H1 (cell line): ENCODE data around the gene HS6ST3. TPM values are rescaled to one million over a fixed set of nuclear protein-coding genes. Genes with fewer than 3 reads are reported as not detected.

Experiments
- CTCF ChIA-PET: fragments of 300-600 bp; sonication (Branson Sonifier 250); formaldehyde crosslinking; loops from one replicate; lab custom pipeline; 2021; ENCODE audit not compliant: partially characterized antibody; lab: Charles Lee
- POLR2A ChIA-PET: fragments of 300-600 bp; sonication (Branson Sonifier 250); formaldehyde crosslinking; loops from one replicate; lab custom pipeline; 2021; ENCODE audit warnings: inconsistent platforms; ENCODE audit not compliant: partially characterized antibody; lab: Charles Lee
- DNase-seq, 2 experiments: peaks; one replicate each; pipeline versions ENCODE4 v3.0.0 to v3.0.0-alpha.2; 2010 to 2022; ENCODE audit warnings: low spot score in 2 of 2, low read depth in 1 of 2, mixed read lengths in 1 of 2
- FAIRE-seq: peaks from 2 replicates; lab custom pipeline; 2011; peaks lifted over from hg19 to GRCh38; lab: Jason Lieb, UNC
- H2AFZ ChIP-seq: 2 replicates; pipeline ENCODE4 v1.8.1; 2012; ENCODE audit warnings: low read length, inconsistent platforms
- H2AK5ac ChIP-seq: 2 replicates; pipeline ENCODE4 v1.6.1; 2013; ENCODE audit warnings: low read depth, low read length
- H2BK120ac ChIP-seq: replicated peaks from 2 replicates; pipeline ENCODE3; 2013; ENCODE audit warnings: low read depth, low read length, inconsistent platforms
- H2BK12ac ChIP-seq: 2 replicates; pipeline ENCODE4 v1.6.1; 2013; ENCODE audit warnings: low read depth, low read length
- H2BK15ac ChIP-seq: 2 replicates; pipeline ENCODE4 v1.6.1; 2013; ENCODE audit warnings: low read length
- H2BK20ac ChIP-seq: 2 replicates; pipeline ENCODE4 v1.6.1; 2013; ENCODE audit warnings: low read length
- H2BK5ac ChIP-seq: 2 replicates; pipeline ENCODE4 v1.6.1; 2013; ENCODE audit warnings: low read depth, low read length
- H3K14ac ChIP-seq: 2 replicates; pipeline ENCODE4 v1.6.1; 2013; ENCODE audit warnings: inconsistent platforms; ENCODE audit not compliant: insufficient read length
- H3K18ac ChIP-seq: 2 replicates; pipeline ENCODE4 v1.6.1; 2013; ENCODE audit warnings: low read length; ENCODE audit errors: extremely low read depth
- H3K23ac ChIP-seq: 2 replicates; pipeline ENCODE4 v1.6.1; 2013; ENCODE audit warnings: inconsistent platforms; ENCODE audit not compliant: insufficient read length
- H3K23me2 ChIP-seq: 2 replicates; pipeline ENCODE4 v1.6.1; 2013; ENCODE audit warnings: low read depth, low read length
- H3K27ac ChIP-seq: 2 replicates; pipeline ENCODE4 v1.6.1; 2011; ENCODE audit warnings: low read depth, low read length, inconsistent platforms
- H3K27me3 ChIP-seq, 4 experiments: replicated peaks in 1 of 4; 1 replicate in 1 of 4; 2 replicates in 3 of 4; pipeline versions ENCODE4 v1.6.1 to v1.8.1; 2011 to 2013; ENCODE audit warnings: low read length in 3 of 4, mild to moderate bottlenecking in 3 of 4, inconsistent platforms in 2 of 4, mixed read lengths in 2 of 4, moderate library complexity in 1 of 4; ENCODE audit not compliant: control insufficient read depth in 3 of 4, insufficient read depth in 3 of 4; ENCODE audit errors: extremely low read depth in 1 of 4
- H3K36me3 ChIP-seq, 4 experiments: 2 replicates each; pipeline versions ENCODE4 v1.6.1 to v1.8.1; 2011 to 2013; ENCODE audit warnings: mild to moderate bottlenecking in 4 of 4, low read length in 3 of 4, moderate library complexity in 2 of 4, control low read depth in 1 of 4, inconsistent platforms in 1 of 4; ENCODE audit not compliant: insufficient read depth in 4 of 4, control insufficient read depth in 2 of 4
- H3K4ac ChIP-seq: replicated peaks from 2 replicates; pipeline ENCODE3; 2013; ENCODE audit warnings: low read length, low read depth, mixed read lengths, inconsistent platforms; ENCODE audit not compliant: insufficient read length
- H3K4me1 ChIP-seq, 4 experiments: replicated peaks in 1 of 4; 1 replicate in 1 of 4; 2 replicates in 3 of 4; pipeline versions ENCODE4 v1.6.1 to v1.8.1; 2011 to 2013; ENCODE audit warnings: low read length in 3 of 4, inconsistent platforms in 2 of 4, mixed read lengths in 1 of 4; ENCODE audit not compliant: insufficient read depth in 4 of 4, control insufficient read depth in 3 of 4
- H3K4me2 ChIP-seq, 2 experiments: 2 replicates each; pipeline versions ENCODE4 v1.6.1 to v1.8.1; 2011 to 2013; ENCODE audit warnings: low read depth in 2 of 2, low read length in 2 of 2, control low read depth in 1 of 2, inconsistent platforms in 1 of 2, mild to moderate bottlenecking in 1 of 2; ENCODE audit not compliant: insufficient read depth in 1 of 2
- H3K4me3 ChIP-seq, 4 experiments: fragments of 200-600, 300-600 bp in 1 of 4; sonication (generic), shearing (Covaris generic), sonication (Bioruptor Twin) in 1 of 4; 2 replicates each; pipeline versions ENCODE4 v1.5.1 to v1.8.1; 2011 to 2016; ENCODE audit warnings: low read length in 4 of 4, low read depth in 3 of 4, control low read depth in 2 of 4, inconsistent platforms in 2 of 4, mild to moderate bottlenecking in 2 of 4, mixed read lengths in 1 of 4, moderate library complexity in 1 of 4; ENCODE audit not compliant: insufficient read depth in 2 of 4; ENCODE audit errors: extremely low read depth in 1 of 4
- H3K56ac ChIP-seq: replicated peaks from 2 replicates; pipeline ENCODE3; 2013; ENCODE audit warnings: low read depth, mild to moderate bottlenecking, mixed read lengths, low read length, inconsistent platforms; ENCODE audit not compliant: insufficient read length
- H3K79me1 ChIP-seq: 2 replicates; pipeline ENCODE4 v1.6.1; 2013; ENCODE audit warnings: low read depth, low read length, control low read depth
- H3K79me2 ChIP-seq, 2 experiments: 2 replicates each; pipeline versions ENCODE4 v1.6.1 to v1.8.1; 2012 to 2013; ENCODE audit warnings: low read length in 2 of 2, mild to moderate bottlenecking in 2 of 2, inconsistent platforms in 1 of 2; ENCODE audit not compliant: insufficient read depth in 2 of 2, control insufficient read depth in 1 of 2
- H3K9ac ChIP-seq, 4 experiments: replicated peaks in 1 of 4; 1 replicate in 1 of 4; 2 replicates in 3 of 4; pipeline versions ENCODE4 v1.6.1 to v1.8.1; 2011 to 2013; ENCODE audit warnings: low read depth in 3 of 4, low read length in 3 of 4, control low read depth in 2 of 4, mild to moderate bottlenecking in 2 of 4, moderate library complexity in 2 of 4, inconsistent platforms in 1 of 4; ENCODE audit errors: extremely low read depth in 1 of 4
- H3K9me3 ChIP-seq, 2 experiments: 2 replicates each; pipeline versions ENCODE4 v1.6.1 to v1.8.1; 2012 to 2013; ENCODE audit warnings: mild to moderate bottlenecking in 2 of 2, moderate library complexity in 2 of 2, control low read depth in 1 of 2, inconsistent platforms in 1 of 2, low read depth in 1 of 2, low read length in 1 of 2, mixed read lengths in 1 of 2; ENCODE audit not compliant: insufficient read depth in 2 of 2
- H4K20me1 ChIP-seq, 2 experiments: replicated peaks in 1 of 2; 2 replicates each; pipeline versions ENCODE3 to v1.8.1; 2011 to 2013; ENCODE audit warnings: inconsistent platforms in 2 of 2, low read length in 2 of 2, mild to moderate bottlenecking in 1 of 2; ENCODE audit not compliant: insufficient read depth in 2 of 2, control insufficient read depth in 1 of 2
- H4K5ac ChIP-seq: 2 replicates; pipeline ENCODE4 v1.6.1; 2013; ENCODE audit warnings: low read length, low read depth, mixed read lengths, inconsistent platforms; ENCODE audit not compliant: insufficient read length
- H4K8ac ChIP-seq: 2 replicates; pipeline ENCODE4 v1.8.0; 2013; ENCODE audit warnings: mild to moderate bottlenecking, moderate library complexity, low read length, inconsistent platforms; ENCODE audit not compliant: insufficient read depth; ENCODE audit errors: extremely low read depth
- H4K91ac ChIP-seq: replicated peaks from 2 replicates; pipeline ENCODE3; 2013; ENCODE audit warnings: low read length, mixed read lengths, inconsistent platforms; ENCODE audit not compliant: insufficient read length
- BCL11A ChIP-seq, 2 experiments: IDR thresholded peaks; one replicate each; pipeline ENCODE4 v1.6.1; 2011; ENCODE audit warnings: low read depth in 2 of 2, low read length in 2 of 2, mild to moderate bottlenecking in 2 of 2
- JUN ChIP-seq: IDR thresholded peaks from 2 replicates; pipeline ENCODE4 v1.6.1; 2011; ENCODE audit warnings: low read depth, mild to moderate bottlenecking, improper control_type of control experiment, low read length
- KDM5A ChIP-seq: fragments of 200-600 bp; IDR thresholded peaks from 2 replicates; pipeline ENCODE4 v1.7.1; 2012; ENCODE audit warnings: mild to moderate bottlenecking, low read length, inconsistent platforms, mixed read lengths
- MAFK ChIP-seq: IDR thresholded peaks from 2 replicates; pipeline ENCODE4 v1.6.1; 2012; ENCODE audit warnings: low read depth, mild to moderate bottlenecking, improper control_type of control experiment, low read length
- PHF8 ChIP-seq: fragments of 200-600 bp; sonication (generic); conservative IDR thresholded peaks from 2 replicates; pipeline ENCODE4 v1.7.1; 2012; ENCODE audit warnings: low read depth, mild to moderate bottlenecking, inconsistent platforms, low read length, moderate library complexity
- RFX5 ChIP-seq: IDR thresholded peaks from 2 replicates; pipeline ENCODE4 v1.6.1; 2011; ENCODE audit warnings: low read depth, low read length, improper control_type of control experiment, borderline replicate concordance
- SRF ChIP-seq: IDR thresholded peaks from 2 replicates; pipeline ENCODE4 v1.6.1; 2011; ENCODE audit warnings: mild to moderate bottlenecking, low read depth, low read length, moderate library complexity
- TAF1 ChIP-seq: IDR thresholded peaks from 2 replicates; pipeline ENCODE4 v1.6.1; 2011; ENCODE audit warnings: mild to moderate bottlenecking, low read depth, low read length
- TEAD4 ChIP-seq: IDR thresholded peaks from 2 replicates; pipeline ENCODE4 v1.6.1; 2012; ENCODE audit warnings: low read depth, low read length, inconsistent platforms, mixed read lengths
- WGBS, 2 experiments: shearing (Covaris generic) in 1 of 2; methylation state at CpG; one replicate each; pipeline versions ENCODE4 v1.1.6 to v1.1.7; 2013 to 2015; ENCODE audit warnings: low lambda C conversion rate in 2 of 2, mixed read lengths in 2 of 2, inconsistent platforms in 1 of 2, low coverage in 1 of 2, missing lambda C conversion rate in 1 of 2; ENCODE audit not compliant: insufficient replicate concordance in 2 of 2, insufficient coverage in 1 of 2, insufficient read length in 1 of 2; ENCODE audit errors: extremely low coverage in 1 of 2, missing lambda C conversion rate in 1 of 2; 5-methylcytosine and 5-hydroxymethylcytosine counted together
- polyA plus RNA-seq, 7 experiments: library from polyadenylated mRNA; depleted of rRNA in 3 of 7; stranded (reverse) in 5 of 7; unstranded in 2 of 7; fragments of >200 nt in 5 of 7; fragments of 200-250 nt in 2 of 7; gene quantifications; 1 replicate in 5 of 7; 2 replicates in 1 of 7; 4 replicates in 1 of 7; pipeline versions ENCODE4 v1.2.1 to v1.2.3, GENCODE V29; 2011 to 2013; ENCODE audit warnings: missing spikeins in 2 of 7, mixed read lengths in 2 of 7
- total RNA-seq: library from RNA; stranded (reverse); fragmentation: NEBNext Ultra II Directional; extraction: Animal tissue kit (Norgen Biotek cat#: 25700); gene quantifications from 2 replicates; pipeline ENCODE4 v1.2.1, GENCODE V29; 2021
- TF ChIP-seq, protein P1 (sequence below): IDR thresholded peaks from 2 replicates; pipeline ENCODE4 v1.6.1; 2012; ENCODE audit warnings: low read length, inconsistent platforms

HS6ST3 gene
- total and polyA plus RNA-seq, 2 of the 8 experiments (the other 6 are each of a cell fraction or from before 2014, with no cell fraction given), result 0.45 to 1.2 TPM

DNA sequence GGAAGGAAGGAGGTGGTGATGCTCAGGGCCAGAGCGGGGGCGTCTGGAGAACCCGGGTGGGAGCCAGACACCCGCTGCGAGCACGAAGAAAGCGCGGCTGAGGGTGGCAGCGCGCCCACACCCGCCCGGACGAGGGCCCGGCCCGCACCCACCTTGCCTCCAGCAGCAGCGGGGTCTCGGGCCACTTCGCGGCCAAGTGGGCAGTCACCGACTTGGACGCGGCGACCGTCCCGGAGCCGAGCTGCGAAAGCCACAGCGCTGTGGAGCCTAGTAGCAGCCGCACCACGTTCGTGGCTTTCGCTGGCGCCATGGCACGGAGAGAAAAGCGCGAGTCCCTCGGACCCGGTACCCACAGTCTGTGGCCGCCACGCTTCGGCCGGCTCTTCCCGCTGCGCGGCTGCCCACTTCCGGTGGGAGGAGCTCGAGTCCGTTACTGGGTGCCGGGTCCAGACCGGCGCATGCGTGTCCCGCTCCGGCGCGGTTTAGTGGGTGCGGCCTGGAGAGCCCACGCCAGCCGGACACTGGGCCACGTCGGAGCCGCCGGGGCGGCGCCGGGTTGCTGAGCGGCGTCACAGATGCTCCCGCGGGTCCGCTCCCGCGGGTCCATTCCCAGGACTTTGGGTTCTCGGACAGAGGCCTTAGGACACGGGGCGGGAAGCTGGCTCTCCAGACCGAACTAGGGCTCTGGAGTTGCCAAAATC, 36.8 kb upstream of the HS6ST3 start, which contains the start of gene UGGT2:
UGGT2 (minus strand) TSS at position 399 of the 701 bp plus-strand sequence; CDS start at position 310, 89 bp downstream.
- Histone ChIP-seq H3K79me2 (peaks cover 0 to 23% of the 10 kb centered on the region in 2 experiments; a peak in 2 of 4 replicates), H2AK5ac (no peak within 1 kb of the TSS), H4K5ac (peak within 1 kb of the TSS; percentile 55), H3K4me2 (peak within 1 kb of the TSS; percentile 75 to 78), H3K23me2 (peaks cover 3% of the 10 kb centered on the region; the same call in 1 of the 2 replicates), H2BK120ac (peak within 1 kb of the TSS; percentile 92), H3K4me3 (peak within 1 kb of the TSS; percentile 73 to 97 (median 84)), H3K9ac (peak within 1 kb of the TSS; percentile 75 to 84 (median 79)), H2AFZ (peak within 1 kb of the TSS; percentile 97), H3K56ac (peak within 1 kb of the TSS; percentile 97), H3K18ac (peak within 1 kb of the TSS; percentile 91), H2BK5ac (peak within 1 kb of the TSS; percentile 71; the same call in 1 of the 2 replicates), H3K4ac (peak within 1 kb of the TSS; percentile 97), H3K36me3 (no peaks in the 10 kb centered on the region), H3K14ac (no peak within 1 kb of the TSS), H3K27me3 (no peaks in the 10 kb centered on the region), H3K23ac (no peak within 1 kb of the TSS), H3K4me1 (no peaks in the 10 kb centered on the region), H3K27ac (peak within 1 kb of the TSS; percentile 48; the same call in 1 of the 2 replicates), H3K79me1 (peaks cover 3% of the 10 kb centered on the region; the same call in 1 of the 2 replicates), H4K91ac (peak within 1 kb of the TSS; percentile 99), H4K8ac (peak within 1 kb of the TSS; percentile 84; the same call in 1 of the 2 replicates), H2BK20ac (no peak within 1 kb of the TSS), H3K9me3 (no peaks in the 10 kb centered on the region), H4K20me1 (no peaks in the 10 kb centered on the region), H2BK15ac (no peak within 1 kb of the TSS), H2BK12ac (no peak within 1 kb of the TSS)
- FAIRE-seq (no peak), DNase-seq (peak; percentile 59 to 88)
- CTCF ChIA-PET, result interaction anchor here (0.8 to 2.7 kb wide), 5 partner anchors 10 to 408 kb away, joined by 3 to 11 read pairs (median 4); no protein-coding TSS in a partner anchor
- POLR2A ChIA-PET, result interaction anchor here (0.6 to 2.2 kb wide), 15 partner anchors 9 to 235 kb away, joined by 3 to 21 read pairs (median 3); no protein-coding TSS in a partner anchor
- 1% methylated on average over 56 of the region's 77 CpGs; no CpG with 5 or more reads in 1 of the 2 experiments for WGBS, 2 experiments
- TF ChIP-seq SRF (no peak), JUN (no peak), BCL11A (IDR thresholded peaks at IDR 0.05; ENCODE audit: low read depth in 2 of 2, low read length in 2 of 2) (no peak), PHF8 (peak; percentile 92), MAFK (no peak), TEAD4 (no peak), RFX5 (no peak), KDM5A (no peak), TAF1 (peak; percentile 52; the same call in 1 of the 2 replicates)
- TF ChIP-seq, protein P1, sequence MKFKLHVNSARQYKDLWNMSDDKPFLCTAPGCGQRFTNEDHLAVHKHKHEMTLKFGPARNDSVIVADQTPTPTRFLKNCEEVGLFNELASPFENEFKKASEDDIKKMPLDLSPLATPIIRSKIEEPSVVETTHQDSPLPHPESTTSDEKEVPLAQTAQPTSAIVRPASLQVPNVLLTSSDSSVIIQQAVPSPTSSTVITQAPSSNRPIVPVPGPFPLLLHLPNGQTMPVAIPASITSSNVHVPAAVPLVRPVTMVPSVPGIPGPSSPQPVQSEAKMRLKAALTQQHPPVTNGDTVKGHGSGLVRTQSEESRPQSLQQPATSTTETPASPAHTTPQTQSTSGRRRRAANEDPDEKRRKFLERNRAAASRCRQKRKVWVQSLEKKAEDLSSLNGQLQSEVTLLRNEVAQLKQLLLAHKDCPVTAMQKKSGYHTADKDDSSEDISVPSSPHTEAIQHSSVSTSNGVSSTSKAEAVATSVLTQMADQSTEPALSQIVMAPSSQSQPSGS, result no peak
